ENCODE results near the gene FILIP1L. TPM values are rescaled to one million over a fixed set of nuclear protein-coding genes. Genes with fewer than 3 reads are reported as not detected.

Gene FILIP1L
- total RNA-seq, 4 donors from 2014 or later: 87.1 to 115 (median 99.6) TPM

DNA sequence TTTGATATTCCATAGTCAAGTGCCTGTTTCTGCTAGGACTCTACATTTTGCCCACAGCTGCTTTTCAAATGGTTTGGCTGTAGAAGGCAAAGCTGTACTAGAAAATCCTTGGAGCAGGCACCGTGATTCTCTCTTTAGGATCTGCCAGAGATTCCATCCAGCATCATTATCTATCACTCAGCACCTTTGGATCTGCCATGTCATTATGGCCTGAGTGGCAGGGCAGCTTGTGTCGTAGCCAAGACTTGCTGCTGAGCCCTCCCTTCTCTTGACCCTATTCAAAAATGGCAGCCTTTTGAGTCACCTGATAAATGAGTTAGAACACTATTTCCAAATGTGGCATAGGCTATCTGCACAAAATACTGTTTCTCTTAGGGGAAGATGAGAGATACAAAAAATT is 304.7 kb downstream of the FILIP1L start:
- no peak overlapping the region for H3K4me3 ChIP-seq
- in situ Hi-C loops (cut with MboI; ENCODE audit: low sequenced_read_pairs in 4 of 4): loop anchor here in 1 of 4 donors (25.0 kb wide), 1 partner anchor 903 kb away; the partner anchor contains the start of gene TFG
- H3K36me3 ChIP-seq: peaks cover 0 to 5% of the 10 kb centered on the region in 2 donors
- peaks cover 5 to 7% of the 10 kb centered on the region in 2 donors for H3K4me1 ChIP-seq
- no peak for ATAC-seq
- intact Hi-C loops (cut with DNase I; ENCODE audit: low total_unique reads): no loop called here
- H3K27me3 ChIP-seq: no peaks in the 10 kb centered on the region
- no peaks in the 10 kb centered on the region for H3K9me3 ChIP-seq
- H3K27ac ChIP-seq: no peak overlapping the region
- TF ChIP-seq POLR2A (IDR thresholded peaks at IDR 0.05) (no peak), CTCF (IDR thresholded peaks at IDR 0.05 in 4 of 5, conservative IDR thresholded peaks at IDR 0.05 in 1 of 5) (no peak)
- DNase-seq: no peak

- intact Hi-C loops (cut with DNase I; ENCODE audit: low total_unique reads): no loop called here
- peak in 1 of 2 donors; percentile 30 for DNase-seq
These were observed 306.0 kb downstream of the FILIP1L start for GRCh38 chr3:99808163-99808794.

DNA sequence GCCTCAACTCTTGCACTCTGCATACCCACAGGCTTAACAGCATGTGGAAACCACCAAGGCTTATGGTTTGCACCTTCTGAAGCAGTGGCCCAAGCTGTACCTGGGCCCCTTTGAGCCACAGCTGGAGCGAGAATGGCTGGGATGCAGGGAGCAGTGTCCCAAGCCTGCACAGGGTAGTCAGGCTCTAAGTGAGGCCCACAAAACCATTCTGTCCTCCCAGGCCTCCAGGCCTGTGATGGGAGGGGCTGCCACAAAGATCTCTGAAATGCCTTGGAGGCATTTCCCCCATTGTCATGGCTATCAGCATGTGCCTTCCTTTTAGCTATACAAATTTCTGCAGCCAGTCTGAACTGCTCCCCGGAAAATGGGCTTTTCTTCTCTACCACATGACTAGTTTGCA is 309.1 kb downstream of the FILIP1L start:
- Histone ChIP-seq H3K27ac (no peak overlapping the region), H3K4me3 (no peak overlapping the region), H3K27me3 (no peaks in the 10 kb centered on the region), H3K9me3 (no peaks in the 10 kb centered on the region), H3K36me3 (peaks cover 0 to 5% of the 10 kb centered on the region in 2 donors), H3K4me1 (peaks cover 5 to 7% of the 10 kb centered on the region in 2 donors)
- in situ Hi-C loops (cut with MboI; ENCODE audit: low sequenced_read_pairs in 4 of 4) (loop anchor here in 1 of 4 donors (25.0 kb wide), 1 partner anchor 907 kb away; the partner anchor contains the start of gene TFG), intact Hi-C loops (cut with DNase I; ENCODE audit: low total_unique reads) (no loop called here)
- ATAC-seq (no peak), DNase-seq (no peak)
- TF ChIP-seq POLR2A (IDR thresholded peaks at IDR 0.05) (no peak), CTCF (IDR thresholded peaks at IDR 0.05 in 4 of 5, conservative IDR thresholded peaks at IDR 0.05 in 1 of 5) (no peak)

More at GRCh38 chr3:99808163-99808794, 306.0 kb downstream of the FILIP1L start:
- TF ChIP-seq POLR2A (IDR thresholded peaks at IDR 0.05) (no peak), CTCF (IDR thresholded peaks at IDR 0.05 in 4 of 5, conservative IDR thresholded peaks at IDR 0.05 in 1 of 5) (peak; percentile 40 to 80 (median 59))
- Histone ChIP-seq H3K27me3 (no peaks in the 10 kb centered on the region), H3K4me1 (peaks cover 5 to 7% of the 10 kb centered on the region in 2 donors), H3K36me3 (peaks cover 0 to 5% of the 10 kb centered on the region in 2 donors), H3K4me3 (no peak overlapping the region), H3K9me3 (no peaks in the 10 kb centered on the region), H3K27ac (no peak overlapping the region)
- ATAC-seq: peak; percentile 52 to 78
- in situ Hi-C loops (cut with MboI; ENCODE audit: low sequenced_read_pairs in 4 of 4): loop anchor here in 1 of 4 donors (25.0 kb wide), 1 partner anchor 904 kb away; the partner anchor contains the start of gene TFG

- in situ Hi-C loops (cut with MboI; ENCODE audit: low sequenced_read_pairs in 4 of 4): loop anchor here in 1 of 4 donors (25.0 kb wide), 1 partner anchor 909 kb away; the partner anchor contains the start of gene TFG
These were observed 311.0 kb downstream of the FILIP1L start for GRCh38 chr3:99803297-99803696.

More at GRCh38 chr3:99803297-99803696, 311.0 kb downstream of the FILIP1L start:
- H3K9me3 ChIP-seq: no peaks in the 10 kb centered on the region
- H3K27ac ChIP-seq: no peak overlapping the region
- intact Hi-C loops (cut with DNase I; ENCODE audit: low total_unique reads): no loop called here
- peaks cover 0 to 5% of the 10 kb centered on the region in 2 donors for H3K36me3 ChIP-seq
- peaks cover 4% of the 10 kb centered on the region in 2 donors for H3K4me1 ChIP-seq
- no peak overlapping the region for H3K4me3 ChIP-seq
- H3K27me3 ChIP-seq: no peaks in the 10 kb centered on the region
- ATAC-seq (no peak), DNase-seq (no peak)
- TF ChIP-seq CTCF (IDR thresholded peaks at IDR 0.05 in 4 of 5, conservative IDR thresholded peaks at IDR 0.05 in 1 of 5) (no peak), POLR2A (IDR thresholded peaks at IDR 0.05) (no peak)
